Neutrophil (primary cell): ENCODE measurements around the gene CGB8.
"Not testable (repeated sequence)": the region's sequence is repeated elsewhere in the genome, so short reads cannot be mapped to it uniquely, and the experiment has no call there.

Experiments
- H3K27ac ChIP-seq: fragments of 200-600 bp; sonication (generic); 2 replicates; pipeline ENCODE4 v1.5.1; 2016; ENCODE audit warnings: mild to moderate bottlenecking, moderate library complexity
- H3K27me3 ChIP-seq: fragments of 200-600 bp; sonication (generic); 2 replicates; pipeline ENCODE4 v1.6.0; 2016; ENCODE audit warnings: mild to moderate bottlenecking
- H3K36me3 ChIP-seq: fragments of 200-600 bp; sonication (generic); 2 replicates; pipeline ENCODE4 v1.5.1; 2017
- H3K4me1 ChIP-seq, 2 experiments: fragments of 200-600 bp in 1 of 2; sonication (generic) in 1 of 2; 1 replicate in 1 of 2; 2 replicates in 1 of 2; pipeline versions ENCODE4 v1.5.1 to v1.6.1; 2013 to 2016; ENCODE audit warnings: low read depth in 1 of 2, low read length in 1 of 2, mild to moderate bottlenecking in 1 of 2, moderate library complexity in 1 of 2; ENCODE audit not compliant: control insufficient read depth in 1 of 2, insufficient read depth in 1 of 2
- H3K4me3 ChIP-seq, 2 experiments: fragments of 200-600 bp in 1 of 2; sonication (generic) in 1 of 2; 1 replicate in 1 of 2; 2 replicates in 1 of 2; pipeline ENCODE4 v1.5.1; 2013 to 2016; ENCODE audit warnings: low read depth in 1 of 2, low read length in 1 of 2, mild to moderate bottlenecking in 1 of 2, moderate library complexity in 1 of 2
- H3K9me3 ChIP-seq: fragments of 200-600 bp; sonication (generic); 2 replicates; pipeline ENCODE4 v1.5.1; 2016
- CTCF ChIP-seq: fragments of 200-600 bp; sonication (generic); IDR thresholded peaks from 2 replicates; pipeline ENCODE4 v1.5.1; 2016; ENCODE audit warnings: antibody characterized with exemption

Gene CGB8

GRCh38 chr19:49056101-49056901 is 7.4 kb upstream of the CGB8 start:
- H3K27ac ChIP-seq = no peak overlapping the region
- no peaks in the 10 kb centered on the region for H3K9me3 ChIP-seq
- H3K27me3 ChIP-seq = peaks cover 71% of the 10 kb centered on the region
- H3K4me1 ChIP-seq = peaks cover 18 to 21% of the 10 kb centered on the region in 2 experiments
- no peaks in the 10 kb centered on the region for H3K36me3 ChIP-seq
- TF ChIP-seq CTCF = no peak
- peak overlapping the region; percentile 32 to 62 for H3K4me3 ChIP-seq

DNA sequence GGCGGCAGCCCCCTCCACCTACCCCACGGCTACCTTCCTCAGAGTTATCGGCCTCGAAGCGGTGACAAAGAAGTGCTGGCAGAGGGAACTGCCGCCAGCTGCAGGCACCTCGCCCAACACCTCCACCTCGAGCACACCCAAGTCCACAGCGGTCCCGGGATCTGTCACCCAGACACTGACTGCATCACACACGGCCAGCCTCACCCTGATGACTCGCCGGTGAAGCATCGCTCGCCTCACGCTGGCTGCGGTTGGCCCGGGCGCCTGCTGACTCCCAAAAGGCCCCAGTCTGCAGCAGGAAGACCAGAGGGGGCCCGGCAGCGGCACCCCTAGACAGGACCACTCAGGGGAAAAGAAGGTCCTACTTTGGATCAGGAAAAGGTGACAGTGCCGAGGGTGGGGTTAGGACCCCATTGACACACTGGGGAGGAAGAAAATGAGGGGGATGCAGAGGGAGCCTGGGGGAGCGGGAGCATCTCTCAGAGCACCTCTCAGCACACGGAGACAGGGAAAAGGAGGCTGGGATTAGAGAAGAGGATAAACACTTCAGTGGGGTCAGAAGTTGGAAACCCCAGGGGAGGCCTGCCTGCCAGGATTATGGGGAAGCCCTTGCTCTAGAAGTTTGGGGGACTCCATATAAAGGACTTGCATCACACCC is 1.6 kb upstream of the CGB8 start:
- not testable (repeated sequence) for H3K27ac ChIP-seq, H3K36me3 ChIP-seq, H3K4me3 ChIP-seq, H3K4me1 ChIP-seq, H3K9me3 ChIP-seq
- H3K27me3 ChIP-seq = peaks cover 13% of the 10 kb centered on the region

- H3K36me3 ChIP-seq, H3K4me1 ChIP-seq, H3K27ac ChIP-seq, H3K27me3 ChIP-seq, H3K4me3 ChIP-seq, H3K9me3 ChIP-seq: not testable (repeated sequence)
Observed at GRCh38 chr19:49049834-49050233, 923 bp upstream of the CGB8 start.

DNA sequence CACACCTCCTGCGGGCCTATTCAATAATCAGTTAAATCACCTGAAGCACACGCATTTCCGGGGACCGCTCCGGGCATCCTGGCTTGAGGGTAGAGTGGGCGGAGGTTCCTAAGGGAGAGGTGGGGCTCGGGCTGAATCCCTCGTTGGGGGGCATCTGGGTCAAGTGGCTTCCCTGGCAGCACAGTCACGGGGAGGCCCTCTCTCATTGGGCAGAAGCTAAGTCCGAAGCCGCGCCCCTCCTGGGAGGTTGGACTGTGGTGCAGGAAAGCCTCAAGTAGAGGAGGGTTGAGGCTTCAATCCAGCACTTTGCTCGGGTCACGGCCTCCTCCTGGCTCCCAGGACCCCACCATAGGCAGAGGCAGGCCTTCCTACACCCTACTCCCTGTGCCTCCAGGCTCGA is 5.4 kb downstream of the CGB8 start, which contains the start of gene CGB5:
CGB5 (plus strand) TSS at position 301 of the 400 bp plus-strand sequence. CDS start 362 bp downstream, outside the sequence.
- not testable (repeated sequence) for H3K4me3 ChIP-seq, H3K27ac ChIP-seq, H3K9me3 ChIP-seq, H3K4me1 ChIP-seq, H3K36me3 ChIP-seq, H3K27me3 ChIP-seq

DNA sequence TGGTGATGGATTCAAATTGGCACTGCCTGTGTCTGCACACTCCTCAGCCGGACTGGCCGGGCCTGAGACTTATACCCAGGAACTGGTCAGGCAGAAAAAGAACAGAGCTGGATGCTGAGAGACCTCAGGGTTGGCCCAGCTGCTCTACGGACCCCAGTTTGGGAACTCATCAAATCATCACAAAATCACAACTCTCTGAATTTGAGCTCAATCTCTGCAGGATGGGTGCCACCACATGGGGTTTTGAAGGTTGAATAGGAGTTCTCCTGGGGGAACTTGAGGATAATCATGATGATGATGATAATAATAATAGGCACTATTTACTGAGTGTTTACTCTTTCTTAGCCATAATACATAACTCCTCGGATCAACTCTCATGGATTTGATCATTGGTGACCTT is 6.2 kb downstream of the CGB8 start:
- not testable (repeated sequence) for H3K4me1 ChIP-seq, H3K36me3 ChIP-seq, H3K27ac ChIP-seq, H3K9me3 ChIP-seq, H3K27me3 ChIP-seq, H3K4me3 ChIP-seq

DNA sequence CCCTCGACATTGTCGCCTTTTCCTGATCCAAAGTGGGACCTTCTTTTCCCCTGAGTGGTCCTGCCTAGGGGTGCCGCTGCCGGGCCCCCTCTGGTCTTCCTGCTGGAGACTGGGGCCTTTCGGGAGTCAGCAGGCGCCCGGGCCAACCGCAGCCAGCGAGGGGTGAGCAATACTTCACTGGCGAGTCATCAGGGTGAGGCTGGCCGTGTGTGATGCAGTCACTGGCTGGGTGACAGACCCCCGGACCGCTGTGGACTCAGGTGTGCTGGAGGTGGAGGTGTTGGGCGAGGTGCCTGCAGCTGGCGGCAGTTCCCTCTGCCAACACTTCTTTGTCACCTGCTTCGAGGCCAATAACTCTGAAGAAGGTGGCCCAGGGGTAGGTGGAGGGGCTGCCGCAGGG is 6.7 kb downstream of the CGB8 start:
- no peak for TF ChIP-seq CTCF
- Histone ChIP-seq H3K27me3 (no peaks in the 10 kb centered on the region), H3K27ac (no peak overlapping the region), H3K4me1 (no peaks in the 10 kb centered on the region), H3K4me3 (no peak overlapping the region), H3K9me3 (no peaks in the 10 kb centered on the region), H3K36me3 (no peaks in the 10 kb centered on the region)

DNA sequence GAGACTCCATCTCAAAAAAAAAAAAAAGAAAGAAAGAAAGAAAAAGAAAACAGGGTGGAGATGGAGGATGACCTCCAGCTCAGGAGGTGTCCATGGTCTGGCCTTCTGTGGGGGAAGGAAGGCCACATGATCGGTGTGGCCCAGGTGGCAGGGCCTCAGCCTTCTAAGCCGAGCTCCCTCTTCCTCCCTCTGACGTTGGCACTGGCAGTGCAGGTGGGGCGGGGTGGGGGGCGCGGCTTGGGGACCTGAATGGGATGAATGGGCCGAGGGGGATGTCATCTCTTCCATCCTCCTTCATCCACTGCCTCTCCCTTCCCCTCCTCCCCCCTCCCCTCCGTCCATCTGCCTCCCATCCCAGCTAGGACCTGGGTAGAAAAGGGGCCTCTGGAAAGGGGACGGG is 9.2 kb downstream of the CGB8 start:
- H3K4me1 ChIP-seq, H3K36me3 ChIP-seq, H3K4me3 ChIP-seq, H3K9me3 ChIP-seq, H3K27me3 ChIP-seq, H3K27ac ChIP-seq: not testable (repeated sequence)

DNA sequence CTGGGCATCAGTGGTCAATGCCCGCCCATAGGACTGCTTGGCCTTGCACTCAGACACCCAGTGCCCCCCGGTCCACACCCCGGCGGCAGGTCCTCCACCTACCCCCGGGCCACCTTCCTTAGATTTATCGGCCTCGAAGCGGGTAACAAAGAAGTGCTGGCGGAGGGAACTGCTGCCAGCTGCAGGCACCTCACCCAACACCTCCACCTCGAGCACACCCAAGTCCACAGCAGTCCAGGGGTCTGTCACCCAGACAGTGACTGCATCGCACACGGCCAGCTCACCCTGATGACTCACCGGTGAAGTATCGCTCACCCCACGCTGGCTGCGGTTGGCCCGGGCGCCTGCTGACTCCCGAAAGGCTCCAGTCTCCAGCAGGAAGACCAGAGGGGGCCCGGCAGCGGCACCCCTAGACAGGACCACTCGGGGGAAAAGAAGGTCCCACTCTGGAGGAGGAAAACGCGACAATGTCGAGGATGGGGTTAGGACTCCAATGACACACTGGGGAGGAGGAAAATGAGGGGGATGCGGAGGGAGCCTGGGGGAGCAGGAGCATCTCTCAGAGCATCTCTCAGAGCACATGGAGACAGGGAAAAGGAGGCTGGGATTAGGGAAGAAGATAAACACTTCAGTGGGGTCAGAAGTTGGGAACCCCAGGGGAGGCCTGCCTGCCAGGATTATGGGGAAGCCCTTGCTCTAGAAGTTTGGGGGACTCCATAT is 10.2 kb downstream of the CGB8 start:
- H3K9me3 ChIP-seq, H3K4me1 ChIP-seq, H3K4me3 ChIP-seq, H3K27me3 ChIP-seq, H3K36me3 ChIP-seq, H3K27ac ChIP-seq: not testable (repeated sequence)

DNA sequence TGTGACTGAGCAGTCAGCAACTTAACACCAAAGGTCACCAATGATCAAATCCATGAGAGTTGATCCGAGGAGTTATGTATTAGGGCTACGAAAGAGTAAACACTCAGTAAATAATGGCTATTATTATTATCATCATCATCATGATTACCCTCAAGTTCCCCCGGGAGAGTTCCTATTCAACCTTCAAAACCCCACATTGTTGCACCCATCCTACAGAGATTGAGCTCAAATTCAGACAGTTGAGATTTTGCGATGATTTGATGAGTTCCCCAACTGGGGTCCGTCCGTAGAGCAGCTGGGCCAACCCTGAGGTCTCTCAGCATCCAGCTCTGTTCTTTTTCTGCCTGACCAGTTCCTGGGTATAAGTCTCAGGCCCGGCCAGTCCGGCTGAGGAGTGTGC is 10.8 kb downstream of the CGB8 start:
- H3K36me3 ChIP-seq, H3K9me3 ChIP-seq, H3K4me1 ChIP-seq, H3K27ac ChIP-seq, H3K4me3 ChIP-seq, H3K27me3 ChIP-seq: not testable (repeated sequence)

DNA sequence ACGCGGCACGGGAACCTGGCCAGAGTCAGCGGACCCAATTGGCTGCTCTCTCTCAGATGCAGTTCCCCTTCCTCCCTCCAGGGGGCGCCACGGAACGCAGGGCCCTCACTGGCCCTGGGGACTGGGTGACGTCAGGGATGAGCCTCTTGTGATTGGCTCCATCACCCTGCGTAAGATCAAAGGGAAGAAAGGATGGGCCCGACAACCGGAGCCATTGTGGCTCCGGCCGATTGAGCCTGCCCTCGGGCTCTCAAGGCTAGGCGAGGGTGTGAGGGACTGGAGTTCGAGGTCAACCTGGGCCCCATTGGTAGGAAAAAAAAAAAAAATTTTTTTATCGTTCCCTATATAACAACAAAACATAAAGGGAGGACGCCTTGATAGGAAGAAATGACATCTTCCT is 12.1 kb downstream of the CGB8 start, which contains the start of gene CGB1:
CGB1 (minus strand) TSS at position 81 of the 400 bp plus-strand sequence. CDS start 184 bp downstream, outside the sequence.
- not testable (repeated sequence) for H3K9me3 ChIP-seq, H3K27me3 ChIP-seq, H3K4me1 ChIP-seq, H3K36me3 ChIP-seq, H3K4me3 ChIP-seq, H3K27ac ChIP-seq

- H3K36me3 ChIP-seq = not testable (repeated sequence)
Observed at GRCh38 chr19:49031642-49032301, 17.1 kb downstream of the CGB8 start, which contains the start of gene CGB2. CGB2 (plus strand) TSS chr19:49031890; CDS start chr19:49032096, 206 bp downstream.

More at GRCh38 chr19:49031642-49032301, 17.1 kb downstream of the CGB8 start, which contains the start of gene CGB2:
- H3K4me3 ChIP-seq, H3K27ac ChIP-seq, H3K9me3 ChIP-seq, H3K4me1 ChIP-seq, H3K27me3 ChIP-seq: not testable (repeated sequence)
